Activated CD4-positive, alpha-beta T cell treated with anti-CD3 and anti-CD28 coated beads, Interleukin-2, amount 10 ng/mL, durations not matched to agents 7 days and 5 days (primary cell): ENCODE data around the gene CCDC167. TPM values are rescaled to one million over a fixed set of nuclear protein-coding genes. Genes with fewer than 3 reads are reported as not detected.

Source experiments
- CTCF ChIA-PET: fragments of 350-600 bp; sonication (Branson Sonifier 250); formaldehyde crosslinking; loops from one replicate; lab custom pipeline; 2021; ENCODE audit warnings: antibody characterized with exemption; lab: Charles Lee
- POLR2A ChIA-PET: fragments of 350-600 bp; sonication (Branson Sonifier 250); formaldehyde crosslinking; loops from one replicate; lab custom pipeline; 2021; ENCODE audit warnings: antibody characterized with exemption; lab: Charles Lee
- DNase-seq: peaks from one replicate; pipeline ENCODE4 v3.0.0-alpha.2; 2020
- H3K27ac Mint-ChIP-seq: one replicate; pipeline ENCODE4 v1.8.0; 2021; ENCODE audit warnings: mild to moderate bottlenecking, moderate library complexity, mixed read lengths
- H3K27me3 Mint-ChIP-seq: one replicate; pipeline ENCODE4 v1.8.0; 2021; ENCODE audit warnings: mixed read lengths
- H3K36me3 Mint-ChIP-seq: one replicate; pipeline ENCODE4 v1.8.0; 2021; ENCODE audit warnings: low read depth, mixed read lengths
- H3K4me1 Mint-ChIP-seq: one replicate; pipeline ENCODE4 v1.8.0; 2021; ENCODE audit warnings: mixed read lengths
- H3K4me3 Mint-ChIP-seq: one replicate; pipeline ENCODE4 v1.8.0; 2021; ENCODE audit warnings: mild to moderate bottlenecking, moderate library complexity, mixed read lengths
- H3K9me3 Mint-ChIP-seq: one replicate; pipeline ENCODE4 v1.8.0; 2021; ENCODE audit warnings: mixed read lengths
- total RNA-seq, 2 experiments: library from RNA; stranded (reverse); gene quantifications; one replicate each; pipeline ENCODE4 v1.2.3, GENCODE V29; 2021

CCDC167 gene
- total RNA-seq, 2 experiments from 2014 or later, result 54.8 to 60.9 TPM

- Mint-ChIP-seq H3K4me3 (no peak overlapping the region), H3K36me3 (peaks cover 10% of the 10 kb centered on the region), H3K27ac (no peak overlapping the region), H3K27me3 (no peaks in the 10 kb centered on the region), H3K4me1 (peaks cover 53% of the 10 kb centered on the region), H3K9me3 (no peaks in the 10 kb centered on the region)
- ChIA-PET CTCF (interaction anchor here (1.1 to 3.4 kb wide), 7 partner anchors 10 to 201 kb away, joined by 3 to 9 read pairs (median 4); no protein-coding TSS in a partner anchor), POLR2A (interaction anchor here (0.6 to 0.7 kb wide), 2 partner anchors 30 to 198 kb away, joined by 3 read pairs; no protein-coding TSS in a partner anchor)
- no peak for DNase-seq
Observed at GRCh38 chr6:37491830-37492208, 7.9 kb downstream of the CCDC167 start.

DNA sequence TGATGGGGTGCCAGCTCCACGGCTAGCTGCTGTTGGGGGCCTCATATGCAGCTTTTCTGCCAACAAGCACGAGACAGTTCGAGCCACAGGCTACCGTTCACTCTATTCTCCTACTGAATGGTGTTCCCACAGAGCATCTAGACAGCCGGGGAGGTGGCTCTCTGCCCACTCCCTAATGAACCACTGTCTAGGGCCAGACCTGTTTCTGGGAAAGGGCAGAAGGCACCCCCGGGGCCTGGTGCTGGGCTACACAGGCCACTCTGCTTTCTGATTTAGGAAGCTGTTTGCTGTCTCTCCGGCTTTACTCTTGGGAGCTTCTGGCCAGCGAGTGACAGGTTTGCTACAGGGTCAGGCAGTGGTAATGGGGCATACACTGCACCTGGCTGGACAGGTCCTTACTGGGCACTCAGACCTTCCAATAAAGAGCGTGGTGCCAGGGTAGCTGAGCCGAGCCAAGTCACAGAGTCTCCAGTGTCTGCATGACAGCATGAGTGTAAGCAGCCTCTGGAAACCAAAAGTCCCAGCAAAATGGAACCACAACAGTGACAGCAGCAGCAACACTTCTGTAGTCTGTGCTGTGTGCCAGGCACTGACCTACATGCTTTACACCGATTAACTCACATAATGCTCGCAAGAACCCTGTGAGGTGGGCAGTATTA, 8.4 kb downstream of the CCDC167 start:
- Mint-ChIP-seq H3K4me1 (peaks cover 48% of the 10 kb centered on the region), H3K27me3 (no peaks in the 10 kb centered on the region), H3K36me3 (peaks cover 8% of the 10 kb centered on the region), H3K9me3 (no peaks in the 10 kb centered on the region), H3K27ac (peak overlapping the region; percentile 13), H3K4me3 (no peak overlapping the region)
- POLR2A ChIA-PET, result interaction anchor here (0.7 kb wide), 1 partner anchor 30 kb away, joined by 3 read pairs; no protein-coding TSS in a partner anchor
- no peak for DNase-seq
- CTCF ChIA-PET, result interaction anchor here (1.1 to 3.4 kb wide), 8 partner anchors 13 to 201 kb away, joined by 3 to 9 read pairs (median 4); no protein-coding TSS in a partner anchor

DNA sequence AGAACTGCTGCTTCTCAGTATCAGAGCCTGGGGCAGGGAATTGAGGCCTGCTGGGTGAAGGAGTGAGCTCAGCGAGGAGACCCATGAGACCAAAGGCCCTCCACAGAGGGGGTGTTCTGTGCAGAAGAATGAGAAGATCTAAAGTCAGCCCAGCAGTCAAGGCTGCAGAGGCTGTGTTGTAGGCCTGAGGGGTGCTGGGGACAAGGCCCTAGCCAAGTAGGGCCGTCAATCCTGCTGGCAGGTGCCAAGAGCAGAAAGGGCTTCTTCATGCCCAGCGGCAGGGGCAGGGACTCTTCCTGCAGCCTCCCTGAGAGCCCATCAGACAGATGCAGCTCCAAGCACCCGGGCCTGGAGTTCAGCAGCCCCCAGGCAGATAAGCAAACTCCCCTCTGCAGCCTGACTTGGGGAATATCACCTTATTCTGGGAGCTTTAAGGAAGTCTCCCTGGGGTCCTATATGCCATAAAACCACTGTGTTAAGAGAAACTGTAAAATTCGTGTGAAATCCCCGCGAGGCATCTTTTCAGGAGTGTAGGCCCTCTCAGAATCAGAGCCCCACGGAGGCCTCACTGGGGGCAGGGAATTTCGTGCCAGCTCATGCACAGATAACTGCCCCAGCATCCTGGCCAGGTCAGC, 9.0 kb downstream of the CCDC167 start:
- ChIA-PET POLR2A (no interaction called here), CTCF (interaction anchor here (1.0 to 3.4 kb wide), 5 partner anchors 13 to 48 kb away, joined by 3 to 9 read pairs (median 3); no protein-coding TSS in a partner anchor)
- Mint-ChIP-seq H3K4me3 (no peak overlapping the region), H3K36me3 (peaks cover 9% of the 10 kb centered on the region), H3K9me3 (no peaks in the 10 kb centered on the region), H3K27me3 (no peaks in the 10 kb centered on the region), H3K27ac (peak overlapping the region; percentile 28), H3K4me1 (peaks cover 46% of the 10 kb centered on the region)
- DNase-seq, result no peak

GRCh38 chr6:37489697-37490336, 9.9 kb downstream of the CCDC167 start:
- Mint-ChIP-seq H3K9me3 (no peaks in the 10 kb centered on the region), H3K4me1 (peaks cover 39% of the 10 kb centered on the region), H3K27ac (peak overlapping the region; percentile 28), H3K36me3 (peaks cover 11% of the 10 kb centered on the region), H3K4me3 (no peak overlapping the region), H3K27me3 (no peaks in the 10 kb centered on the region)
- POLR2A ChIA-PET, result no interaction called here
- no peak for DNase-seq
- CTCF ChIA-PET, result interaction anchor here (1.0 to 3.4 kb wide), 2 partner anchors 16 to 49 kb away, joined by 3 to 9 read pairs; no protein-coding TSS in a partner anchor

DNA sequence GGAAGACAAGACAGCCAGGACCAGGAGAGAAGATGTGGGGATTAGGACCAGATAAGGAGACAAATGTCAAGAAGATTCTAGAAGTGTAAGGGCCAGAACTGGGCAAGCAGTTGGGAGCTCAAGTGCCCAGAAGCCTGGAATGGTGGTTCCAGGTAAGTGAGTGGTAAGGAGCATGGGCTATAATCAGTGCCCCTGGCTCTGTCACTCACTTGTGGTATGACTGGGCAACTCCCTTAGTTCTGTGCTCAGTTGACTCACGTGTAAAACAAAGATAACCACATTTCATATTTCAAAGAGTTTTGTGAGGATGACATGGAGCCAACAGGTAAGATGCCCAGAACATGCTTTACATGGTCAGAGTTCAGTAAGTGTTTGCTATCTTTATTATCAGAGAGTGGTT, 11.2 kb downstream of the CCDC167 start:
- no peak overlapping the region for H3K4me3 Mint-ChIP-seq
- no peaks in the 10 kb centered on the region for H3K9me3 Mint-ChIP-seq
- POLR2A ChIA-PET, result no interaction called here
- CTCF ChIA-PET, result interaction anchor here (1.1 to 1.6 kb wide), 2 partner anchors 17 to 67 kb away, joined by 4 to 6 read pairs; no protein-coding TSS in a partner anchor
- no peaks in the 10 kb centered on the region for H3K27me3 Mint-ChIP-seq
- peaks cover 9% of the 10 kb centered on the region for H3K36me3 Mint-ChIP-seq
- peak overlapping the region; percentile 32 for H3K27ac Mint-ChIP-seq
- no peak for DNase-seq
- peaks cover 37% of the 10 kb centered on the region for H3K4me1 Mint-ChIP-seq

- POLR2A ChIA-PET, result interaction anchor here (0.6 kb wide), 1 partner anchor 309 kb away, joined by 4 read pairs; no protein-coding TSS in a partner anchor
- Mint-ChIP-seq H3K4me1 (peaks cover 40% of the 10 kb centered on the region), H3K36me3 (peaks cover 11% of the 10 kb centered on the region), H3K9me3 (no peaks in the 10 kb centered on the region), H3K4me3 (no peak overlapping the region), H3K27ac (peak overlapping the region; percentile 32), H3K27me3 (no peaks in the 10 kb centered on the region)
- CTCF ChIA-PET, result interaction anchor here (1.1 to 1.6 kb wide), 2 partner anchors 18 to 68 kb away, joined by 4 to 6 read pairs; no protein-coding TSS in a partner anchor
- DNase-seq, result no peak
Observed at GRCh38 chr6:37487591-37488380, 11.9 kb downstream of the CCDC167 start.

GRCh38 chr6:37486121-37486839, 13.4 kb downstream of the CCDC167 start:
- H3K9me3 Mint-ChIP-seq, result no peaks in the 10 kb centered on the region
- peaks cover 29% of the 10 kb centered on the region for H3K4me1 Mint-ChIP-seq
- peaks cover 20% of the 10 kb centered on the region for H3K36me3 Mint-ChIP-seq
- no peak overlapping the region for H3K4me3 Mint-ChIP-seq
- H3K27ac Mint-ChIP-seq, result no peak overlapping the region
- ChIA-PET POLR2A (no interaction called here), CTCF (interaction anchor here (1.5 kb wide), 1 partner anchor 9 kb away, joined by 3 read pairs; no protein-coding TSS in a partner anchor)
- no peaks in the 10 kb centered on the region for H3K27me3 Mint-ChIP-seq
- DNase-seq, result no peak

DNA sequence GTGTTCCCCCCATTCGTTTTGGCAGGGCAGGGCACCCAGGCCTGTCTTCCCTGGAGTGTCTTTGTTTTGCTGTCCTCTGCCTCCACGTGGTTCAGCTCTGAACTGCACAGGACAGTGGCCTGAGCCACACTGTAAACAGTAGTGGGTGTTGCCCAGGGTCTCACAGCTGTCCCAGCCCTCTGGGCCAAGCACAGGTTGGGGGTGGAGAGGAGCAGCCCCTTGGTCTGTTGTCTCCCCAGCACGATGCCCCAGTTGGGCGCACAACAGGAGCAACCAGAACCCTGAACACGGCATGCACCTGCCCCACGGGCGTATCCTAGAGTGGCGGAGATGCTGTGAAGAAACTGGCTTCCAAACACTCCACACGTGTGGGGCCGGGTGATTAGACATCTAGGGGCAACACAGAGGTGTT, 14.4 kb downstream of the CCDC167 start:
- Mint-ChIP-seq H3K4me1 (peaks cover 27% of the 10 kb centered on the region), H3K36me3 (peaks cover 25% of the 10 kb centered on the region), H3K9me3 (no peaks in the 10 kb centered on the region), H3K27ac (no peak overlapping the region), H3K27me3 (no peaks in the 10 kb centered on the region), H3K4me3 (no peak overlapping the region)
- POLR2A ChIA-PET, result no interaction called here
- CTCF ChIA-PET, result interaction anchor here (0.7 to 1.5 kb wide), 4 partner anchors 10 to 207 kb away, joined by 3 to 4 read pairs (median 3); no protein-coding TSS in a partner anchor
- no peak for DNase-seq

DNA sequence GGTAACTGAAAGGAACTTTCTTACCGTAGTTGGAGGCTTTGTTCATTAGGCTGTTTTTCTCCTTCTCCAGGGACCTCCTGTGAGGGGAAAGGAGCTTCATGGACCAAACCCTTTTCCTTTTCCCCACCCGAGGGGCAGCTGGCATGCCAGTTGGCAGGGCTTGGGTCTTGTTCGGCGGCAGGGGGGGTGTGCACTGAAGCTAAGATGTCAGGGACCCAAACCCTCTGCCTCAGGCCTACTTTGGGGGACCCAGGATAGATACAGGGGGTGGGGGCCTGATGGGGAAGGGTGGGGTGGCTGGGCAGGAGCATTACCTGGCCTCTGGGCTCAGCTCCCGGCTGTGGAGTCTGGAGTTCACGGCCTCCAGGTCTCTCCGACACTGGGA, 14.9 kb downstream of the CCDC167 start:
- Mint-ChIP-seq H3K27ac (no peak overlapping the region), H3K9me3 (no peaks in the 10 kb centered on the region), H3K4me1 (peaks cover 22% of the 10 kb centered on the region), H3K27me3 (no peaks in the 10 kb centered on the region), H3K4me3 (no peak overlapping the region), H3K36me3 (peaks cover 25% of the 10 kb centered on the region)
- no peak for DNase-seq
- POLR2A ChIA-PET, result no interaction called here
- CTCF ChIA-PET, result interaction anchor here (0.7 to 1.5 kb wide), 4 partner anchors 10 to 208 kb away, joined by 3 to 4 read pairs (median 3); no protein-coding TSS in a partner anchor

DNA sequence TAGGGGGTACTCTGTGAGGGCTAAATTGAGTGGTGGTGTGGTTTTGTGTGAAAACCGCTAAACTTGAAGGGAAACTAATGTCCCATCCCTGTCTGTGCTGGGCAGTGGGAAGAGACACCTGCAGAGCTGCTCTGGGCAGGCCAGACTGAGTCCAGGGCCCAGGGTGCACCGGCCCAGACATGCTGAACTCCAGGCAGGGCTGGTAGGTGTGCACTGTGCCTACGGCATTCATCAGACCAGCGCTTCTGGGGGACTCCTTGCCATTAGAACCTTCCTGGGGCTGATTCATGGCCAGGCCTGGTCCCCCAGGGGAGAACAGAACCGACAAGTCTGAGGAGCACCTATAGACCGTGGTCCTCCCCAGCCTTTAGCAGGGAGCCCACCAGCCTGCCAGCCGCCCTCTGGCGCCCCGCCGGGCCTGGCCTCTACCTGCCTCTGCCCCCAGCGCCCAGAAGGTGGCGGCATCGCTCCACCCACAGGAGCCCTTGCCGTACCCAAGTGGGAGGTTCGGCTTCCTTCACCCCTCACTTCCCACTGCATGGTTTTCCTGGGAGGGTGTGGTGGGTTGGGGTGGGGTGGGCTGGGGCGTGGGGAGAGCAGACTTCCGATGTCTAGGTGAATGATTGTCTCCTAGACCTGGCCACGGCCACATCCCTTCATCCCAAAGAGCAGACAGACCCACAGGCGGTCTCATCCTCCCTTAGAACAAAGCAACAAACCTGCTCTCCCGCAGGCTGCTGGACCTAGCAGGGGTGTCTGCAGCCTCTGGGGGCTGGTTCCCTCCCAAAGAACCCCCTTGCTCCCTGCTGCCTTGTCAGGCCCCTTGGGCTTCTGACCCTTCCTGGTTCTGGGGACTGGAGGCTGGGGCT, 15.5 kb downstream of the CCDC167 start:
- Mint-ChIP-seq H3K4me1 (peaks cover 18% of the 10 kb centered on the region), H3K9me3 (no peaks in the 10 kb centered on the region), H3K27ac (no peak overlapping the region), H3K4me3 (no peak overlapping the region), H3K27me3 (no peaks in the 10 kb centered on the region), H3K36me3 (peaks cover 25% of the 10 kb centered on the region)
- ChIA-PET CTCF (interaction anchor here (0.7 to 1.2 kb wide), 3 partner anchors 10 to 46 kb away, joined by 3 to 4 read pairs (median 3); no protein-coding TSS in a partner anchor), POLR2A (no interaction called here)
- DNase-seq, result peak; percentile 73
